IPS-18a (cell line): ENCODE measurements around the gene ANO1.

Experiments used
- H3K27ac ChIP-seq: one replicate; pipeline ENCODE4 v1.5.1; 2013; ENCODE audit warnings: low read length
- H3K27me3 ChIP-seq: one replicate; pipeline ENCODE4 v1.6.1; 2013; ENCODE audit warnings: mild to moderate bottlenecking, low read length; ENCODE audit not compliant: control insufficient read depth, insufficient read depth
- H3K36me3 ChIP-seq: one replicate; pipeline ENCODE4 v1.6.1; 2013; ENCODE audit warnings: low read depth, low read length; ENCODE audit not compliant: control insufficient read depth
- H3K4me1 ChIP-seq: one replicate; pipeline ENCODE4 v1.6.1; 2013; ENCODE audit warnings: low read depth, low read length; ENCODE audit not compliant: control insufficient read depth
- H3K4me3 ChIP-seq: one replicate; pipeline ENCODE4 v1.5.1; 2013; ENCODE audit warnings: low read length
- H3K9ac ChIP-seq: one replicate; pipeline ENCODE4 v1.6.1; 2013; ENCODE audit warnings: mild to moderate bottlenecking, low read length, moderate library complexity
- H3K9me3 ChIP-seq: one replicate; pipeline ENCODE4 v1.6.1; 2013; ENCODE audit warnings: low read depth, low read length; ENCODE audit not compliant: control insufficient read depth

The ANO1 gene

DNA sequence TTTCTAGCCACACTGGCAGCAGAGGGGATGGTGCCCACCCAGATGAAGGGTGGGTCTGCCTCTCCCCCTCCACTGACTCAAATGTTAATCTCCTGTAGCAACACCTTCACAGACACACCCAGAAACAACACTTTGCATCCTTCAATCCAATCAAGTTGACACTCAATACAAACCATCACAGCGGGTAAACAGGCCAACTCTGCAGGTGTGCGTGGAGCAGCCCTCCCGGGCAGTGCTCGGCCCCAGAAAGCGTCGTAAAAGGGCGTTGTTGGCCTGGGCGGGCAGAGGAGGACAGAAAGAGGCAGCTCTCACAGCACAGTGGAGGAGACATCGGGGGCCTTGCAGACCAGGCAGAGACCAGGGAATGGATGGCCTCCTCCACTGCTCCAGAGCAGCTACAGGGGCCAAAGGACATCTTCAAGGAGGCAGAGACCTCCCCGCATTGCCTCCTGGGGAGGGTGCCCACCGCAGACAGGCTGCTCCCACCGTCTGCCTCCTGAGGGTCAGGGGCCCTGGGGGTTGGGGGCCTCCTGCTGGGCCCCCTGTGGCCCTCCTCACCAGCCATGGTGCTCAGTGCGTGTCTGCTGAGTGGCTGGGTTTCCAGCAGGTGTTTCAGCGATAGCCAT is 68.9 kb downstream of the ANO1 start:
- H3K9me3 ChIP-seq: no peaks in the 10 kb centered on the region

DNA sequence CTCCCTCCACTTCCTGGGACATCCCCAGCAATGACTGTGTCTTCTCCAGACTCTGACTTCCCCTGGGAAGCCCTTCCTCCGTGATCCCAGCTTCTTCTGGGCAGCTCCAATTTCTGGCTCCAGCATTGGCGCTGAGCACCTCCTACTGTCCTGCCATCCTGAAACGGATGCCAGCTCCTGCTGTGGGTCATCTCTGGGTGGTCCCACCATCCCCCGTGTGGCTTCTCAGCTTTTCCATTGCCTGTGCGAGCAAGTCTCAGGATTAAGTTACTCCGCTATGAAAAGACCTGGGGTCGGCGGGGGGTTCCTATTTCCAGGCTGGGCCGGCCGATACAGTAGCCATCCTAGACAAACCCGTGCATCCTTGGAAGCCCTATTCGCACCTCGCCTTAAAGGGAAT is 69.6 kb downstream of the ANO1 start:
- Histone ChIP-seq H3K27me3 (peaks cover 21% of the 10 kb centered on the region), H3K9me3 (no peaks in the 10 kb centered on the region), H3K27ac (no peak overlapping the region), H3K4me1 (peaks cover 7% of the 10 kb centered on the region), H3K4me3 (no peak overlapping the region), H3K9ac (no peak overlapping the region), H3K36me3 (no peaks in the 10 kb centered on the region)

More for the DNA sequence above, 68.9 kb downstream of the ANO1 start:
- Histone ChIP-seq H3K27ac (no peak overlapping the region), H3K27me3 (peaks cover 28% of the 10 kb centered on the region), H3K4me3 (no peak overlapping the region), H3K36me3 (no peaks in the 10 kb centered on the region), H3K4me1 (peaks cover 14% of the 10 kb centered on the region), H3K9ac (no peak overlapping the region)

DNA sequence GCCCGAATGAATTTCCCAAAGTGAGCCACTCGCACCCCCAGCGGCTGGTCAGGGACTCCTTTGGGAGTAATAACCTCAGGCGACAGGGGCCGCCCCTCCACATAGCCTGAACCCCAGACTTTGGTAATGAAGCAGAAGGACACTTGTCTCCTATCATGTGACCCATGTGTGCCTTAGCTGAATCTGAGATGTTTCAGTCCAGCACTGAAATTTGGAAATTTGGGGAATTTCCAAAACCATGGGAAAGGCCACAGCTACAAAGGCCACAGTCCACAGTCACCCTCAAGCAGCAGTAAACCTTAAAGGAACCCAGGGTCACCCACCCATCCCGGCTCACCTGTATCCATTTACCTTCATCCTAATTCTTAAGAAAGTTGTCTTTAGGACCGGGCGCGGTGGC is 73.6 kb downstream of the ANO1 start:
- H3K4me1 ChIP-seq: peaks cover 4% of the 10 kb centered on the region
- H3K27ac ChIP-seq: no peak overlapping the region
- no peaks in the 10 kb centered on the region for H3K27me3 ChIP-seq
- no peaks in the 10 kb centered on the region for H3K36me3 ChIP-seq
- H3K9me3 ChIP-seq: no peaks in the 10 kb centered on the region
- H3K4me3 ChIP-seq: no peak overlapping the region
- H3K9ac ChIP-seq: no peak overlapping the region

DNA sequence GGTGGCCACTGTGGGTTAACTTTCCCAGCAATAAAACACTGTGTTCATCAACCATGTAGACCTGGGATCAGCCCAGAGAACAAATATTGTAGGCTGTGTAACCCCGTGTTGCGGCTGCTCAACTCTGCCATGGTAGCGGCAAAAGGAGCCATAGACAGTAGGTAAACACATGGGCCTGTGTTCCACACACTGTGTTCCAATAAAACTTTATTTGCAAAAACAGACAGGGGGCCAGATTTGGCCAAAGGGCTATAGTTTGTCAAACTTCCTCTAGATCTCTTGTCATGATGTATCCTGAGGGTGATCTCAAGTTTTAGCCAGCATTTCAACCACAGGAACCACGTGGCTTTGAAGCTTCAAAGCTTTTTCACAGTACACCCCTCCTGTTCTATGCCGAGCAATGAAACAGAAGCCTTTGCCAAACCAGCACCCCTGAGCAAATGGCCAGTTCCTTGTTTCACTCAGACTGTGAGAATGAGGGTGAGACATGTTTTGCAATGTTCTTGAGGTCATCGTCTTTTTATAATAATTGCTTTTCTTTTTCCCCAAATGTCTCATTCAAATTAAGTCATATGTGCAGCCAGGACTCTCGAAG is 75.1 kb downstream of the ANO1 start:
- Histone ChIP-seq H3K27ac (no peak overlapping the region), H3K36me3 (no peaks in the 10 kb centered on the region), H3K9ac (no peak overlapping the region), H3K27me3 (no peaks in the 10 kb centered on the region), H3K9me3 (no peaks in the 10 kb centered on the region), H3K4me3 (no peak overlapping the region), H3K4me1 (no peaks in the 10 kb centered on the region)

- Histone ChIP-seq H3K9me3 (no peaks in the 10 kb centered on the region), H3K36me3 (no peaks in the 10 kb centered on the region), H3K9ac (no peak overlapping the region), H3K27me3 (no peaks in the 10 kb centered on the region), H3K27ac (no peak overlapping the region), H3K4me3 (no peak overlapping the region), H3K4me1 (no peaks in the 10 kb centered on the region)
Observed at GRCh38 chr11:70155386-70155785, 77.3 kb downstream of the ANO1 start.

- H3K27ac ChIP-seq: no peak overlapping the region
- no peaks in the 10 kb centered on the region for H3K36me3 ChIP-seq
- no peak overlapping the region for H3K9ac ChIP-seq
- no peaks in the 10 kb centered on the region for H3K9me3 ChIP-seq
- no peaks in the 10 kb centered on the region for H3K4me1 ChIP-seq
- H3K4me3 ChIP-seq: no peak overlapping the region
- no peaks in the 10 kb centered on the region for H3K27me3 ChIP-seq
Observed at GRCh38 chr11:70156291-70157037, 78.3 kb downstream of the ANO1 start.

DNA sequence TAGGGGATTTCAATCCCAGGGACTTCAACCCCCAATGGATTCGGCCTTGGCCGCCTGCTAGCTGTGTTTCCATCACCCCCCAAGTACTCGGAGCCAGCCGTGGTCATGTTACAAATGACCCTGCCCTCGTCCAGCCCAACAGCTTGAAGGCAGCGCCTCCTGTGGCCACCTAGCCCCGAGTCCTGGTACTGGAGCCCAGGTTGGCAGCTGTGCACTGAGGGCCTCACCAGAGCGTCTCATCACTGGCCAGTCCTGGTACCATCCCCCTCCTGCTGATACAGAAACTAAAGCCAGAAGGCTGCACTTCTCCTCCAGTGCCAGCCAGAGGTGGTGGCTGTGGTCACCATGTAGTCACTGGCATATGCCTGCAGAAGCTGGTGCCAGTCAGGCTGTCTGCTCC is 80.1 kb downstream of the ANO1 start:
- Histone ChIP-seq H3K4me1 (no peaks in the 10 kb centered on the region), H3K27ac (no peak overlapping the region), H3K4me3 (no peak overlapping the region), H3K36me3 (no peaks in the 10 kb centered on the region), H3K27me3 (no peaks in the 10 kb centered on the region), H3K9me3 (no peaks in the 10 kb centered on the region), H3K9ac (no peak overlapping the region)

- Histone ChIP-seq H3K9ac (no peak overlapping the region), H3K27ac (no peak overlapping the region), H3K4me3 (no peak overlapping the region), H3K36me3 (no peaks in the 10 kb centered on the region), H3K27me3 (no peaks in the 10 kb centered on the region), H3K9me3 (no peaks in the 10 kb centered on the region), H3K4me1 (no peaks in the 10 kb centered on the region)
Observed at GRCh38 chr11:70158757-70159389, 80.8 kb downstream of the ANO1 start.

DNA sequence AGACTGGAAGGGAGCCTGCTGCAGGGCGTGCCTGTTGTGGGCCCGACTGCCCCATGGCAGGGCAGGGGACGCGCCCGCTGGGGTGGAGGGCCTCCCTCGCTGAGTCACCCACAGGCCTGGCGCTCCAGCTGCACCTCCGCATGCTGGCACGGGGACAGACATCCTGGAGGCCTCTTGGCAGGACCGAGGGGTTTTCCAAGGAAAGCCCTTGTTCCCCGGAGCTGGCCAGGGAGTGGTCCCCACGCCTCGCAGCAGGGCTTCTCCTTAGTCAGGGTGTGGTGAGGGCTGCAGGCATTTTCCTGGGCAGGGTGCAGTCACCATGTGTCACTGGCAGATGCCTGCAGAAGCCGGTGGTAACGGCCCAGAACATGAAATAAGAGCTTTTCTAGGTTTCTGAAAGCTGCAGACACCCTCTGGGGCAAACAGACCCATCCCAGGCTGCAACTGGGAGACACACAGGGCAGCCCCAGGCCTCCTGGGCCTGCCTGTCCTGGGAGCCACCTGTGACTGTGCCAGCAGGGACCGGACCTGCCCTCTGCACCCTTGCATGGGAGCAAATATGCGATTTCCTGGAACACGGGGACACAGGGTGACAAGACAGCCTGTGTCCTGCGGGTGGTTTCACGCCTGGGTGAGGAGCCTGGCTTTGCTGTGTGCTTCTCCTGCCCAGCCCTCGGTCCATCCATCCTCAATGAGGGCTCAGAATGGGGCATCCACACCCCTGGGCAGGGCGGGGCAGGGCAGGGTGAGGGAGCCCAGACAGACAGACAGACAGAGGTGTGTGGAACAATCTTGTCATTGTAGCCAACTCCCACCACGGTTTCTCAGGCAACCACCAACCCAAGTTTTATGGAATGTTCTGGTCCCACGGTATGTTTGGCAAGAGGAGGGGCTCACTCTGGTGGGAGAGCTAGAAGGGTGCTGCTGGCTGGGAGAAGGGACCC is 81.8 kb downstream of the ANO1 start:
- H3K4me3 ChIP-seq: no peak overlapping the region
- H3K36me3 ChIP-seq: no peaks in the 10 kb centered on the region
- no peaks in the 10 kb centered on the region for H3K4me1 ChIP-seq
- H3K9ac ChIP-seq: no peak overlapping the region
- no peaks in the 10 kb centered on the region for H3K27me3 ChIP-seq
- no peaks in the 10 kb centered on the region for H3K9me3 ChIP-seq
- no peak overlapping the region for H3K27ac ChIP-seq

GRCh38 chr11:70161043-70161625 is 83.0 kb downstream of the ANO1 start:
- H3K9ac ChIP-seq: no peak overlapping the region
- no peaks in the 10 kb centered on the region for H3K36me3 ChIP-seq
- H3K4me1 ChIP-seq: no peaks in the 10 kb centered on the region
- no peak overlapping the region for H3K4me3 ChIP-seq
- no peaks in the 10 kb centered on the region for H3K27me3 ChIP-seq
- no peak overlapping the region for H3K27ac ChIP-seq
- no peaks in the 10 kb centered on the region for H3K9me3 ChIP-seq
